Omental fat pad (tissue), 4 donors: ENCODE measurements around the gene PRR5L. TPM values are rescaled to one million over a fixed set of nuclear protein-coding genes. Genes with fewer than 3 reads are reported as not detected.

Source experiments
- ATAC-seq: fragments of 150-250 bp; one replicate; pipeline ENCODE4 v1.9.1; 2016; ENCODE audit warnings: mild to moderate bottlenecking, moderate library complexity; ENCODE audit not compliant: low FRiP score
- DNase-seq: peaks from one replicate; pipeline ENCODE4 v3.0.0-alpha.2; 2019; ENCODE audit warnings: low spot score
- total RNA-seq, 4 donors: library from RNA; depleted of rRNA; stranded (reverse); fragments of >200 nt; gene quantifications; one replicate each; pipeline ENCODE4 v1.1.0, GENCODE V29; 2016
- TF ChIP-seq, protein P1 (sequence below), 3 donors: fragments of 450-650 bp; IDR thresholded peaks; one replicate each; pipeline ENCODE4 v1.5.1; 2016 to 2017; ENCODE audit warnings: antibody characterized with exemption in 3 of 3, mild to moderate bottlenecking in 3 of 3, moderate library complexity in 2 of 3

Gene PRR5L
- total RNA-seq, 4 donors from 2014 or later = 8.7 to 26.8 (median 16.2) TPM

DNA sequence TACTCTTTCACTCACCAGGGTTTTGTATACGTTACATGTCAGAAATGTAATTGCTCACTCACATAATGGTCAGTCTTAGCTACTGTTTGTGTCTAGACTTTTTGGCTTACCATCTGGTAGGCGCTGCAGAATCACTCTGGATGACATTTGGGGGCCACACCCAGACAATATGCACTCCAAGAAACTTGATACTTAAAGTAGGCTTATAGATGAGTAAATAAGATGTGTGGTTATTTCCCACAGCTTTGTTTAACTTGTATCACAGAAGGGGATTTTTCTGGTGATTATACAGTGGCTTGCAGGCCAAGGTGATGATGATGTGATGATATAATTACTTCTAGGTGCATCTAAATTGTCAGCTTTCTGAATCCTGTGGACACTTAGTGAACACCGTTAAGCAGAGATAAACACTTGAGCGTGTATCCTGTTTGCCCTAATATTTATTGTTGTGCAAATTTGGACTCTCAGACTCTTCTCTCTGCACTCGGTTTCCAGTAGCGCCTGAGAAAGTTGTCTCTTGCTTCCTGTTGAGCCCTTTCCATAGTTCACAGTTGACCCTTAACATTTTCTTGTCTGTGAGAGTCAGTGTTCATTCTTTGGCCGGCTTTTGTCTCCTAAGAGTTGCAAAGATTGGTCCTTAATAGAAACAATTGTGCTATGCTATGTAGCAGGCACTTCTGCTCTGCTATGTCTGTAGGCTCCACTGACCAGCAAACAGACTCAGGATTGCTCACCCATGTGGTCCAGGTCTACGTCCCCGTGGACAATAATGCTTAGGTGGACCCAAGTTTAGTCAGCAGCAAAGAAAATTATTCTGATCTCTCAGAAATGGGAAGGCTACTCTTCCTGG lies 89.3 kb downstream of the PRR5L start:
- DNase-seq (no peak), ATAC-seq (no peak)
- TF ChIP-seq, protein P1, sequence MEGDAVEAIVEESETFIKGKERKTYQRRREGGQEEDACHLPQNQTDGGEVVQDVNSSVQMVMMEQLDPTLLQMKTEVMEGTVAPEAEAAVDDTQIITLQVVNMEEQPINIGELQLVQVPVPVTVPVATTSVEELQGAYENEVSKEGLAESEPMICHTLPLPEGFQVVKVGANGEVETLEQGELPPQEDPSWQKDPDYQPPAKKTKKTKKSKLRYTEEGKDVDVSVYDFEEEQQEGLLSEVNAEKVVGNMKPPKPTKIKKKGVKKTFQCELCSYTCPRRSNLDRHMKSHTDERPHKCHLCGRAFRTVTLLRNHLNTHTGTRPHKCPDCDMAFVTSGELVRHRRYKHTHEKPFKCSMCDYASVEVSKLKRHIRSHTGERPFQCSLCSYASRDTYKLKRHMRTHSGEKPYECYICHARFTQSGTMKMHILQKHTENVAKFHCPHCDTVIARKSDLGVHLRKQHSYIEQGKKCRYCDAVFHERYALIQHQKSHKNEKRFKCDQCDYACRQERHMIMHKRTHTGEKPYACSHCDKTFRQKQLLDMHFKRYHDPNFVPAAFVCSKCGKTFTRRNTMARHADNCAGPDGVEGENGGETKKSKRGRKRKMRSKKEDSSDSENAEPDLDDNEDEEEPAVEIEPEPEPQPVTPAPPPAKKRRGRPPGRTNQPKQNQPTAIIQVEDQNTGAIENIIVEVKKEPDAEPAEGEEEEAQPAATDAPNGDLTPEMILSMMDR (IDR thresholded peaks at IDR 0.05) = no peak

DNA sequence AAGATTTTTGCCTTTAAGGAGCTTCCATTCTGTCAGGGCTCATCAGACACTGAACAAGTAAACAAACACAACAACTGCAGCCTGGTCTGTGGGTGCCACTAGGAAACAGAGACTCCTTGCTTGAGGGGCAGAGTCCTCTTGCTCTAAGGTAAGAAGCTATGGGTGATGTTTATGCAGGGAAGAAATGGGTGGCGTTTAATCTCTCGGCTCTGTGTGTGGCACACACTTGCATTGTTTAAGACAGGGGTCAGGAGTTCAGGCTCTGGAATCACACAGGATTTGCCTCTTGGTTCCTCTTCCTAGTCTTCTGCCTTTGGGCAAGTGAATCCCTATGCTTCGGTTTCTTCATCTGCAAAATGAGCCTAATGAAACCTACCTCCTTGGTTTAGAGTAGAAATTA lies 90.3 kb downstream of the PRR5L start:
- TF ChIP-seq, protein P1 (IDR thresholded peaks at IDR 0.05) = no peak
- DNase-seq = no peak
- no peak for ATAC-seq

DNA sequence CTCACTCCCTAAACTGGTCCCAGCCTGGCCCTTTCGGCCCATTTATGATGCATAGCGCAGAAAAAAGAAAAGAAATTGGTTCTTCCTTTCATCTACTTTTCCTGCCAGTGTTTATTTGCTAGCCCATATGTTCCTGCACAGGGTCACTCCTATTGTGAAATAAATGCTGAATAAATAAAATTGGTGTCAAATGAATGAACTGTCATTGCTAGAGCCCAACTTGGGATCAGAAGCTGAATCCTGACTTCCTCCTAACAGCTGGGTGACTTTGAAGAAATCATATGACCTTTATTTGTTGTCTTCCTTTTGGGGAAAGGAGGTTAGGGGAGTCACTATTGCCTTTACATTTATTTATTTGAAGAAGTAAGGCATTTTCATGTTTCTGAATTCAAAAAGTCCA lies 92.0 kb downstream of the PRR5L start:
- TF ChIP-seq, protein P1 (IDR thresholded peaks at IDR 0.05) = no peak
- ATAC-seq = no peak
- DNase-seq = no peak

DNA sequence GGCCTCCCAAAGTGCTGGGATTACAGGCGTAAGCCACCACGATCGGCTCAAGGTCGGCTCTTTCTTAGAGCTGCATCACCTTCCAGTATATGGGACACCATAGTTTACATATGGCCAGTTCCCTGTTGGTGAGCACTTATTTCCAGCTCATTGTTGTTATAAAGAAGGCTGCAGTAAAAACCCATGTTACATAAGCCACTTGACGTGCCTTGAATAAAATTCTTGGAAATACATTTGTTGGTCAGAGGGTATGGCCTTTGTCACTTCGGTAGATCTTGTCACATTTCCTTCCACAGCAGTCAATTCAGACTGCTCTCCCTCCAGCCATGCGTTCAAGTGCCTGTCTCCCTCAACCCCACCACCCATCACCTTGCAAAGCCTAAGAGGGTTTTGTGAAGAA lies 92.9 kb downstream of the PRR5L start:
- no peak for ATAC-seq
- DNase-seq = no peak
- TF ChIP-seq, protein P1 (IDR thresholded peaks at IDR 0.05) = no peak

DNA sequence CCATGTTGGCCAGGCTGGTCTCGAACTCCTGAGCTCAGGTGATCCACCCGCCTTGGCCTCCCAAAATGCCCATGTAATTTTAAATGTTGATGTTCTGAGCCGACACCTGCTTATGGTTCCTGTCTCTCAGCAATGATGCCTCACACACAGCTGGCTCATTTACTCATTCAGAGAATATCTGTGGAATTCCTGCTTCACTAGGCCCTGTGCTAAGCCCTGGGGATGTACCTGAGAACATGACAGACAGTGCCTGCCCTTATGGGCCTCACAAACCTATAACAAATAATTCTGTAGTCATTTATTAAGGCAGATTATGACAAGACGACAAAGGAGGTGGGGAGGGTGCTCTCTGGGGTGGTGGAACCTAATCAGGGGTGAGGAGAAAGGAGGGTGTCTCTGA lies 93.7 kb downstream of the PRR5L start:
- DNase-seq (no peak), ATAC-seq (no peak)
- TF ChIP-seq, protein P1 (IDR thresholded peaks at IDR 0.05) = no peak

DNA sequence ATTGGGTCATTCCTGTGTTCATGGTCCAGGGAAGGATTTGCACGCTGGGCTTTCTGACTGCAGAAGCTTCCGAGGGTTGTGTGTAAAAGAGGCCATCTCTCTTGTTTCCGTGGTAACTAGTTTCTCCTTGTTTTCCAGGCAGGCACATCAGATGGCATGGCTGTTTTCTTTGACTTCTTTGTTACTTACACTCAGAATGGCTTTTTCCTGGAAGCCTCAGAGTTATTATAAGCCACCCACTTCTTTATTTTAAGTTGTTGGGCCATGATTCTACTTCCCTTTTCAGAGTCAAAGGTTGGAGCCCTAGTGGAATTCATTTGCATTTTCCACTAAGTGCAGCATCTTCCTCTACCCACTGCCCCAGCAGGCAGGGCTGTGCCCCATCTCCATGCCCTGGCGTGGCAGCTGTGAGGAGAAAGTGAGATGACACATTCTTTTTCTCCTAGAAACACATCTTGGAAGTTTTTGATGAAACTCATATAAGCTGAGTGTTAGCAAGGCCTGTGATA lies 94.9 kb downstream of the PRR5L start:
- TF ChIP-seq, protein P1 (IDR thresholded peaks at IDR 0.05) = no peak
- no peak for DNase-seq
- ATAC-seq = no peak

DNA sequence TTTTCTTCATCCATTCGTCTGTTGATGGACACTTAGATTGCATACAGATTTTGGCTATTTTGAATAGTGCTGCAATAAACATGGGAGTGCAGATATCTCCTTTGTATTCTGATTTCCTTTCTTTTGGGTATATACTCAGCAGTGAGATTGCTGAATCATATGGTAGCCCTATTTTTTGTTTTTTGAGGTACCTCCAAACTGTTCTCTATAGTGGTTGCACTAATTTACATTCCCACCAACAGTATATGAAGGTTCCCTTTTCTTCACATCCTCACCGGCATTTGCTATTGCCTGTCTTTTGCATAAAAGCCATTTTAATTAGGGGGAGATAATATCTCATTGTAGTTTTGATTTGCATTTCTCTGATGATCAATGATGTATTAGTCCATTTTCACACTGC lies 96.1 kb downstream of the PRR5L start:
- TF ChIP-seq, protein P1 (IDR thresholded peaks at IDR 0.05) = no peak
- no peak for DNase-seq
- no peak for ATAC-seq
